Melanocyte of skin (primary cell): ENCODE measurements around the gene KDM5D. TPM values are rescaled to one million over a fixed set of nuclear protein-coding genes. Genes with fewer than 3 reads are reported as not detected.

Source experiments
- total RNA-seq, 2 donors: library from RNA; depleted of rRNA; stranded (reverse); fragments of >200 nt; gene quantifications; 2 replicates each; pipeline ENCODE4 v1.2.3, GENCODE V29; 2012

The KDM5D gene
- 10 to 100 TPM; 27.6 to 30.3 TPM for total RNA-seq

DNA sequence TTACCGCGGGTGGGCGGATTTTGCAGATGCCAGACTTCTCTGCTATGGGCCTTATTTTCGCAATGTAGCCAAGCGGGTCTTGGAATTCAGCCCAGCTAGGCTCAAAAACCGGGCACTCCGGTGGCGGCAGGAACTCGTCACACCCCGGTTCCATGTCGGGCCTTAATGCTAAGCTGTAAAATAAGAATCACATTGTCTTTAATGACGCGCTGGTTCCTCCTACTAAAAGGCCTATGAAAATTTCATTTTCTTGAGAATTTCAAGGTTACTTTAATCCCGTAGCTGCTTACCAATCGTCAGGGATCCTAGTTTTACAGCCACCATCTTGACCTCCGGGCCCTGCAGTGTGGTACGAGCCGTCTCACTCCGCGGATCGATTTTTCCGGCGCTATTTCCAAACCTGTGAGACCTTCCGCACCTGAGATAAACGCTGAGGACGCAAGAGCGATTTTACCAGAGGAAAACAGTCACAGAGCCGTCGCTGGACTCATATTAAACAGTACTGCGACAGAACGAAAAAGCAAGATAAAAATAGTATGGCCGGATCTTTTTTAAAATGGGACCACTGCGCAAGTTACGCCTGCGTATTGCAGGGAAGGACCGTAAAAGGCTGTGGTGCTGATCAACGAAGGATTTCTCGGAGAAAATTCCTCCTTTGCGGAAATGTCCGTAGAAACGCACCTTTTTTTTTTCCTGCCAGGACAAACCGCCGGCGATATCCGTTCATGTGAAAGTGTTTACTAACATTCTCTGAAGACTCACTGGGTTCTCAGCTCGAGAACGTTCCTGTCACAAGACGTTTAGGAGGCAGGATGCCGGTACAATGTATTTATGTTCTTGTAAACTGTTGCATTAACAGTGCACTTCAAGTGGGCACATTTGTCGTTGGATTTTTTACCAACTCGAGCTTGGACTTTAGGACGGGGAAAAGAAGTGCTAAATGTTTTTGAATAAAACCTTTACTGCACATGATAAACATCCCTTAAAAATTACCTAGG lies at the start of gene KDM5D:
Gene KDM5D, minus strand, starts transcription at position 346 of the 998 bp plus-strand sequence. Its CDS starts 192 bp downstream, at position 154.

